ENCODE measurements around the gene ESYT2.
A peak's percentile ranks its signal among the peaks of the same experiment; 100 is the strongest.
"Not testable (repeated sequence)": the region's sequence is repeated elsewhere in the genome, so short reads cannot be mapped to it uniquely, and the experiment has no call there.

Gene ESYT2

DNA sequence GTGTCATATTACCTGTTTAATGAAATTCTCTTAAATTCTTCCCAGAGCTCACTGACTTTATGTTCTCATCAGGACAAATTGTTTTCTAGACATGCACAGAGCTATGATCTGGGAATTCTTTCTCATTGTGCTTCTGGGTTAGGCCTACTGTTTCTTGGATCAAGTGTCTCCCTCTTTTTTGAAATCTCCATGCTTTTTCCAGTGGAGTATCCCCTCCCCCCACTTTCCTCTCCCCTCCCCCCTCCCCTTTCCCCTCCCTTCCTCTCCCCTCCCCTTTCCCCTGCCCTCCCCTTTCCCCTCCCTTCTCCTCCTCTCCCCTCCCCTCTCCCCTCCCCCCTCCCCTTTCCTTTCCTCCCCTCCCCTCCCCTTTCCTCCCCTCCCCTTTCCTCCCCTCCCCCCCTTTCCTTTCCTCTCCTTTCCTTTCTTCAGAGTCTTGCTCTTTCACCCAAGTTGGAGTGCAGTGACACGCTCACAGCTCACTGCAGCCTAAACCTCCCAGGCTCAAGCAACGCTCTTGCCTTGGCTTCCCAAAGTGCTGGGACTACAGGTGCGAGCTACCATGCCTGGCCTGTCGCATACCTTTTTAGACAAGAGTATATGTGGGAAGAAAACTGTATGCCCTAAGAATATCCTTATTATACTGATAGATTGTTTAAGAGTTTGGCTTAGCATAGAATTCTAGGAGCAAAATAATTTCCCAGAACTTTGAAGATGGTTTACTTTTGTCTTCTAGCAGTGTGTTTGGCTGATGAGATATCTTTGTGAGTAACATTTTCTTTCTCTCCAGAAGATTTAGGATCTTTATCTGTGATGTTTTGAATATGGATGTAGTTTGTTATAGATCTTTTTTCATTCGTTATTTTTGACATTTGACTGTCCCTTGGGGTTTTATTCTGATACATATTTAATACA, 29.5 kb upstream of the ESYT2 start:
- DNase-seq (ENCODE audit: low read depth in 1 of 2, low spot score in 1 of 2): no peak

DNA sequence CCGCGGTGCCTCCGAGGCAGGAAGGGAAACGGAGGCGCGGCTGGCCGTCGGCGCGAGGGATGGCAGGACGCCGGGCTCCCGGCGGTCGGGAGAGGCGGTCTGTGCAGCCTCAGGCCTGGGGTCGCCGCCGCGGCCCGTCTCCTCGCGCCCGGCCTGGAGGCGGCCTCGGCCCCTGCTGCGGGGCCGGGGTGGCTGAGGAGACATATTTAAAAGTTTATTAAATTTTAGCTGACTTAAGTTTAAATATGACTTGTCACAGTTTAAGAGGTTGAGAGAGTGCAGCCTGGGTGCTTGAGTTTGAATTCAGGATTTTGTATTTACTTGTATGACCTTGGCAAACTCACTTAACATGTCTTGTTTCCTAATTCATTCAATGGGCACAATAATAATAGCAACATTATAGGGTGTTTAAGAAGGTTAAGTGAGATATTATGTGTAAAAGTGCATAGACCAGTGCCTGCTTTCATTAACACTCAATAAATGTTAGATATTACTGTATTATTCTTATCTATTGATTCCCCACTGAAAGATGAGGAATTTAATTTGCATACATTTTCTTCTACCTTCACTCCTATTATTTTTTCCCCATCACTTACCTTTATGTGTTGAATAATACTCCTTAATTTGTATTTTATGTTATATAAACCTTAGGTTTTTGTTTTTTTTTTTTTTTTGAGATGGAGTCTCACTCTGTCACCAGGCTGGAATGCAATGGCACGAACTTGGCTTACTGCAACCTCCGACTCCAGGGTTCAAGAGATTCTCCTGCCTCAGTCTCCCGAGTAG, 27.8 kb upstream of the ESYT2 start:
- DNase-seq (ENCODE audit: low read depth in 1 of 2, low spot score in 1 of 2): no peak

DNA sequence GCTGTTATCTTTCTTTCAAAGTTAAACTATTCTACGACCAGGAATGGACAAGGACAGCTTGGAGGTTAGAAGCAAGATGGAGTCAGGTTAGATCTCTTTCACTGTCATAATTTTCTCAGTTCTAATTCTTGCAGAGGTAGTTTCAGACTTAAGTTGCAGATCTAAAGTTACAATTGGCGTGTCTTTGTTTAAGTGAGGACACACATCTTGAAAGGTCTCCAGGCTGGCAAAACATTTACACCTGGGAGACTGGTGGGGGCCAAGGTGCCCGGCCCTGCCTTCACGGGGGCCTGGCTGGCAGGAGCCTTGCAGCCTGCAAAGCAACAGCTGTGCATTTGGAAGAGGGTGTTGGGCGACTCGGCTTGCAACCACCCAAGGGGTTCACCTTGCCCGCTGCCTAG, 25.4 kb upstream of the ESYT2 start:
- no peak for DNase-seq (ENCODE audit: low read depth in 1 of 2, low spot score in 1 of 2)

DNA sequence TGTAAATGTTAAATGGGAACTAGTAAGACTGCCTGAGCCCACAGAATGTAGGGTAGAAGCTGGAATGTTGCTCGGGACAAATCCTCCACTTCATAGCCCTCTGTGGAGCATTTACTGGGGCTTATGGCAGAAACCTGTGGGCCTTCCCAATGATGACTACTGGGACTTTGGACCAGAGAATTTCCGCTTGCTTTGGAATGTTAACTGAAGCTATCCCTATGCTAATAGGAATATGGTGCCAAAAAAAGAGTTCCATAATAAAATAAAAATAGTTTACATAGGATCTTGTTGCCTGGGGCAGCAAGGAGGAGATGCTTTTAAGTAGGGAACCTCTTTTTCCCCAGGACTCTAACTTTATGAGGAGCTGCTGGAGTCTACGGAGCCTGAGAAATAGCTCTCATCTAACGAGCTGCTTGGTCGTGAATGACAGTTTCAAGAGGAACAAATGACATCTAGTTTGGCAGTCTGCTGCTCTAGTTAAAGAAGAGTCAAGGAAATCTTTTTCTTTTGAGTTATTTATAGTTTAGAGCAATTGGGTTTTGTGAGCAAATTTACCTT, 21.3 kb upstream of the ESYT2 start:
- DNase-seq (ENCODE audit: low read depth in 1 of 2, low spot score in 1 of 2): no peak

DNA sequence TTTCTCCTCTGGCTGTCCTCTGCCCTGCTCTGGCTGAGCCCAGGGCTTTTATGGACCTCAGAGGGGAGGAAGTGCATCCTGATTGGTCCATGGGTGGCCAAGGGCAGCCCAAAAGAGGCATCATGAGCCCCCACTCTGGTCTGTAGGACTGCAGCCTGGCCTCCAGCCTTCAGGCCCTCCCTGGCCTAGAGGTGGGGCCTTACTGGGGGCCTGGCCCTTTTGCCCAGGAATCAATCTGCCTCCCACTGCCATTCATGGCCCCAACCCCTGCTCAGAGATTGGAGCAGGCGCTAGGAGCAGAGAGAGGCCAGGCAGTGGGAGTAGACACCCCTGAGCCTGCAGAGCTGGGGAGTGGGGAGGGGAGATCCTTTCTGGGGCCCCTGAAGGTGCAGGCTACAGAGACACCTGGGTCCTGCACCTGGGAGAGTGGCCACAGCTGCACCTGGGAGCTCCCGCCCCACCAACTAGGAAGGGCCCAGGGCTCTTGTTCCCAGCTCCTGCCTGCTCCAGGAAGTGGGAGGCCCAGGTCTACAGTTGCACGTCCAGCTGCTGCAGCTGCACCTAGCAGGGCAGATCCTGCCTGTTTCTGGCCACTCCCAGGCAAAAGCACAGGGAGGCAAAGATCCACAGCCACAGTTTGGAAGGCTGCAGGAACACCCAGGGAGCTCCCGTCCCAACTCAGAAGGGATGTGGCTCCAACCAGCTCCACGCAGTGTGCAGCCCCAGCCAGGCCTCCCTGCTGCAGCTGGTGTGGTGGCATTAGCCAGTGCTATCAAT, 20.6 kb upstream of the ESYT2 start:
- DNase-seq (ENCODE audit: low read depth in 1 of 2, low spot score in 1 of 2): no peak

DNA sequence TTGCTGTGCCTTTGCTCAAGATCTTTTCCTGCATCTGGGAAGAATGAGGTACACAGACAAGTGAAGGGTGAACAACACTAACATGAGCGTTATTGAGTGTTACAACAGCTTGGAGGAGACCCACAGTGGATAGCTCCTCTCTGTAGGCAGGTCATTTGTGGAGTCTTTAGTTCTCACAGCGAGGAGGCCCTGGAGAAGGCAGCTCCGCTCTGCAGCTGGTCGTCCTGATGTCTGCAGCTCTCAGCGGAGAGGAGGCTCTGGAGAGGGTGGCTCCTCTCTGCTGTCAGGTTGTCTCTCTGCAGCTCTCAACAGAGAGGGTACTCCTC, 20.1 kb upstream of the ESYT2 start:
- DNase-seq (ENCODE audit: low read depth in 1 of 2, low spot score in 1 of 2): no peak

DNA sequence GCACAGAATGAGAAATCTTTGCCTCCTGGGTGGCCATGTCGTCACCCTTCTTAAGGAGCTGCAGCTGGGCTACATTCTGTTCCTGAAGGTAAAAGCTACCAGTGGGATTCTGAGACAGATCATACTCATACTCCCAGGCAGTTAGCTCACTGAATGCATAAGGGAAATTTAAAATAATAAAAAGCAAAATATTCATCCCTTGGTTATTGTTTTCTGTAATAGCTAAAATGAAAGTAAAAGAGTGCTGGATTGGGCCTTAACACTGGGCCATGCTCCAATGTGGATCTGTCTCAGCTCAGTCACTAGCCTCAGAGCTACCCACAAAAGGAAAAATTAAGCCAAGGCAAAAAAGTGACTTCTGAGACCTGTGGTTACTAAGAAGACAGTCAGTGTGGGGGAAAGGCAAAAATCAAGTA, 18.1 kb upstream of the ESYT2 start:
- DNase-seq (ENCODE audit: low read depth in 1 of 2, low spot score in 1 of 2): no peak

DNA sequence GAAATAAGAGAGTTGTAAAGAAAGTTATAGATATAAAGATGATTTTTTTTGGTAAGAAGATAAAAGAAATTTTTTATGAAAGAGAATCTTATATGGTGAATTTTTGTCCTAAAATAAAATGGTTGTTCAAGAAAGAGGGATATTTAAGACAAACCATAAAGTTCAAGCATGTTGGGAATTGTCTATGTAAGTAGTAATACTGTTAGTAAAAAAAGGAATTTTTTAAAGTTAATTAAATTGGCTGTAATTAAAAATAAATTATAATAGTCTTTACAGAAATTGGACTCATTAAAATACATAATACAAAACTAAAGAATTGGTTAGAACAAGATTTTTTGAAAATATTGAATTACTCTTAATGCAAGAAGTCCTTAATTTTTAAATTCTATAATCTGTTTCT, 17.0 kb upstream of the ESYT2 start:
- no peak for DNase-seq (ENCODE audit: low read depth in 1 of 2, low spot score in 1 of 2)

DNA sequence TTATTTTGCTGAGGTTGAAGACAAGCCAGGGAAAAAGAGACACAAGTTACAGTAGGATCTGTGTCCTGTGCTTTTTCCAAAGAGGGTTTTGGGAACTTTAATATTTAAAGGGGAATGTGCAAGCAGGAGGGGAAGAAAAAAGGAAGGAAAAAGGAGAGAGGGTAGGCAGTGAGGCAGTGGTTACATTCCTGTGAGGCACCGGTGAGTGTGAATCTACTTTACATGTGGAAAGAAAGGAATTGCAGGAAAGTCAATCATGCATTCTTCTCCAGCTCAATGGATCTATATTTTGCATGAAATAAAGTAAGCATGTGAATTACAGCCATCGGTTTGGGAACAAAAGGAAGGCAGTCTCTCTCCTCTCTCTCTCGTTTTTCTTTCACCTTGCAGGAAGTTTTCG, 14.5 kb upstream of the ESYT2 start:
- DNase-seq (ENCODE audit: low read depth in 1 of 2, low spot score in 1 of 2): no peak

DNA sequence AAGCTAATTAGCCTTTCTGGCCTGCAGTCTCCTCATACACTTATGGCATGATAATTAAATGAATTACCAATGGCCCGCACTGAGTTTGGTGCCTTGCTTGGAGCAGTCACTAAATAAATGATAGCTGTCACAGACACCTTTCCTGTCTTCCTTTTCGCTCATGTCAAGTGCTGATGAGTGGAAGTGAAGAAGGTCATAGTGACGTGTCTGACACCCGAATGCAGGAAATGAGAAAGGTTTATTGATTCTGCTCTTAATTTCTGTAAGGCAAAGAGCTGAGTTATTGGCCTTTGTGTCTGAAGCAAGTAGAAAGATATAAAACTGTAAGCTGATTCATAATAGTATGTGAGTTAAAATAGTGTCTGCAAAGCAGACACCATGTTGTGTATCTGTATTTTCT, 13.2 kb upstream of the ESYT2 start:
- DNase-seq (ENCODE audit: low read depth in 1 of 2, low spot score in 1 of 2): no peak

DNA sequence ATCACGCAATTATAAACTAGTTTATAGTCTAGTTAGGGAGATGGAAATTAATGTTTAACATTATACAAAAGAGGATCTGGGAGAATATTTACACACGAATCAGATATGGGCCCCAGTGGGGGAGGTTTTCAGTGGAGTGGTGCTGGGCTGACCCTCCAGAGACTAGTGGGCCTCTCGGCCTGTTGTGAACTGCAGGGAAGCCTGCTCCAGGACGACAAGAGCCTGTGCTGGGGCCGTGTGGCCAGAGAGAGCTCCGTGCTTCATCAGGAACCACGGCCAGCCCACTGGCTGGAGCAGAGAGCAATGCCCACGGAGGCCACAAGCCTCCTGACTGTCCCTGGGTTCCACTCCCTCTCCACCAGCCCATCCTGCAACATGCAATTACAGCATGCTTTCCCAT, 11.3 kb upstream of the ESYT2 start:
- DNase-seq (ENCODE audit: low read depth in 1 of 2, low spot score in 1 of 2): no peak

DNA sequence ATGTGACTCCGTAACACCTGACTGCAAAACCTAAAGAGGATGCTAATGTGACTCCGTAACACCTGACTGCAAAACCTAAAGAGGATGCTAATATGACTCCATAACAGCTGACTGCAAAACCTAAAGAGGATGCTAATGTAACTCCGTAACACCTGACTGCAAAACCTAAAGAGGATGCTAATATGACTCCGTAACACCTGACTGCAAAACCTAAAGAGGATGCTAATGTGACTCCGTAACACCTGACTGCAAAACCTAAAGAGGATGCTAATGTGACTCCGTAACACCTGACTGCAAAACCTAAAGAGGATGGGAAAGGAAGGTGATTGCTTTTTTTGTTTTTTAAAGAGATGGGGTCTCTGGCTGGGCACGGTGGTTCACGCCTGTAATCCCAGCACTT, 9.9 kb upstream of the ESYT2 start:
- DNase-seq (ENCODE audit: low read depth in 1 of 2, low spot score in 1 of 2): not testable (repeated sequence)

DNA sequence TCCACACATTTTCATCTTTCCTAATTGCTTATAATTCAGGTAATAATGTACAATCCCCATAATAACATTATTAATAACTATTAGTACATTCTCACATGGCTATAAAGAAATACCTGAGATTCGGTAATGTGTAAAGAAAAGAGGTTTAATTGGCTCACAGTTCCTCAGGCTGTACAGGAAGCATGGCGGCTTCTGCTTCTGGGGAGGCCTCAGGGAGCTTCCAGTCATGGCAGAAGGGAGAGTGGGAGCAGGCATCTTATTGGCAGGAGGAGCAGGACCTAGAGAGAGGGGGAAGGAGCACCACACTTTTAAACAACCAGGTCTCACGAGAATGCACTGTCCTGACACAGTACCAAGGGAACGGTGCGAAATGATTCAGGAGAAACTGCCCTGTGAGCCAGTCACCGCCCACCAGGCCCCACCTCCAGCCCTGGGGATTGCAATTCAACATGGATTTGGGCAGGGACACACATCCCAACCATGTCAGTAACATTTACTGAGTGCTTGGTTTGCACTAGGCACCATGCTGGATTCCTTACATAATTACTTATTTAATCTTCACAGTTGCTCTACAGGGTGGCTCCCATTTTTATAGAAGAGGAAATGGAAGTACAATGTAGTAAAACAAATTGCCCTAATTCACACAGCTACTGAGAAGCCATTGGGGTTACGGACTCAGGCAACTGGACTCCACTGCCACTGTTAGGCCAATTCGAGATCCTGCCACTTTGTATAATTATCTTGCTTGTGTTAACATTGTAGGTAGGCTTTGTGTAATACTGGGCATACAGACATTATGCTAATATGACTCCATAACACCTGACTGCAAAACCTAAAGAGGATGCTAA, 8.7 kb upstream of the ESYT2 start:
- DNase-seq (ENCODE audit: low read depth in 1 of 2, low spot score in 1 of 2): no peak

DNA sequence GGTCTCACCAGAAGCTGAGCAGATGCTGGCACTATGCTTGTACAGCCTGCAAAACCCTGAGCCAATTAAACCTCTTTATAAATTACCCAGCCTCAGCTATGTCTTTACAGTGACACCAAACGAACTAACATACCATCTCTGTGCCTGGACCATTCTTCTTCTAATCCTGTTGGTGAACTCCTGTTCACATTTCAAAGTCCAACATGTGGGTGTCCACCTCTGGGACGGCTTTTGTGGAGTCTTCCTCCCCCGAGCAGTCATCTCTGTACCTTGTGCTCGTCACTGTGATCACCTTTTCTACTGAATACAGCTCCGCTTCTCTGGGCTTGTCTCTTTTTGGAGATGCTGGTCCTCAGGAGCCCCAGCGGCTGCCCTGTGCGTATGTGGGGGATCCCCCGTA, 7.4 kb upstream of the ESYT2 start:
- DNase-seq (ENCODE audit: low read depth in 1 of 2, low spot score in 1 of 2): no peak

DNA sequence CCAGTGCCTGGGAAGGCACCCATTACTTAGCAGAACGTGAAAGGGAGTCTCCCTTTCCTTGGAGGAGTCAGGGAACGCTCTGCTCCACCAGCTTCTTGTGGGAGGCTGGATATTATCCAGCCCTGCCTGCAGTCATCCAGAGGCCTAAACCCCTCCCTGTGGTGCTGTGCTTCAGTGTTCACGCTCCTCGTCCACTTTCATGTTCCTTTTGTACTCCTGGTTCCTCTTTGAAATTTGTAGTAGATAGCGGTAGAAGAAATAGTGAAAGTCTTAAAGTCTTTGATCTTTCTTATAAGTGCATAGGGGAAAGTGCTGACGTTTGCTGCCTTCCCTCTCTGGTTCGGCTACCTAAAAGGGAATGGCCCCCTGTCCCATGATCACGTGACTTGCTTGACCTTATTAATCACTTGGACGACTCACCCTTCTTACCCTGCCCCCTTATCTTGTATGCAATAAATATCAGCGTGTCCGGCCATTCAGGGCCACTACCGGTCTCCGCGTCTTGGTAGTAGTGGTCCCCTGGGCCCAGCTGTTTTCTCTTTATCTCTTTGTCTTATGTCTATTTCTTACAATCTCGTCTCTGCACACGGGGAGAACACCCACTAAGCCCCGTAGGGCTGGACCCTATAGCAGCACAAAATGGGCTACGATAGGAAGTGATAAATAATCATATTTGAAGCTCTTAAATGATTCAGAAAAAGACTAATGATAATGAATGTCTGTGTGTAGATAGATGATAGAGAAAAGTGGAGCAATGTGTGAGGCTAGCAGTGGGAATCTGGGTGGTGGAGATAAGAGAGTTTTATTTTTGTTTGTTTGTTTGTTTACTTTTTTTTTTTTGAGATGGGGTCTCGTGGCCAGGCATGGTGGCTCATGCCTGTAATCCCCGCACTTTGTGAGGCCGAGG, 5.8 kb upstream of the ESYT2 start:
- DNase-seq (ENCODE audit: low read depth in 1 of 2, low spot score in 1 of 2): no peak

DNA sequence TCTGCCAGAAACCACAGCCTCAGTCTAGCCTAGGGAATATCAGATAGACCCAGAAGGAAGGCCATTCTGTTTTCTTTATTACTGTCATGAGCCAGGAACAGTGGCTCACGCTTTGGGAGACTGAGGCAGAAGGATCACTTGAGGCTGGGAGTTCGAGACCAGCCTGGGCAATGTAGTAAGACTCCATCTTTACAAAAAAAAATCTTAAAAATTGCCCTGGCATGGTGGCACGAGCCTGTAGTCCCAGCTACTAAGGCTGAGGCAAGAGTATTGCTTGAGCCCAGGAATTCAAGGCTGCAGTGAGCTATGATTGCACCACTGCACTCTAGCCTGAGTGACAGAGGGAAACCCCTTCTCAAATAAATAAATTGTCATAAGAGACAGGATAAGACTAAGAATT, 3.7 kb upstream of the ESYT2 start:
- no peak for DNase-seq (ENCODE audit: low read depth in 1 of 2, low spot score in 1 of 2)

DNA sequence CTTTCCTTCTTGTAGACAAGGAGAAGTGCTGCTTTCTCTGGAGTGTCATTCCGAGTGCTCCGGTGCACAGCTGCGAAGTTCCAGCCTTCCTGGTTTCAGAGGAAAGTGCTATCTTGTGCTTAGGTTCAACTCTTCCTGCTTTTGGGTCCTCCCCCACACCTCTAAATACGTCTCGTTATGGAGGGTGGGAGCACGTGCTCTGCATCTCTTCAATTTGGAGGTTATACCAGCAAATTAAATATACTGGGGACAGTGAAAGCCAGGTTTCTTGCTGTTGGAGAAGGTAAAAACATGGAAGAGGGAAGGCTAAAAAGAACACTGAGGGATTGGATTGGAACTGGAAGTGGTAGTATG, 2.4 kb upstream of the ESYT2 start:
- no peak for DNase-seq (ENCODE audit: low read depth in 1 of 2, low spot score in 1 of 2)

DNA sequence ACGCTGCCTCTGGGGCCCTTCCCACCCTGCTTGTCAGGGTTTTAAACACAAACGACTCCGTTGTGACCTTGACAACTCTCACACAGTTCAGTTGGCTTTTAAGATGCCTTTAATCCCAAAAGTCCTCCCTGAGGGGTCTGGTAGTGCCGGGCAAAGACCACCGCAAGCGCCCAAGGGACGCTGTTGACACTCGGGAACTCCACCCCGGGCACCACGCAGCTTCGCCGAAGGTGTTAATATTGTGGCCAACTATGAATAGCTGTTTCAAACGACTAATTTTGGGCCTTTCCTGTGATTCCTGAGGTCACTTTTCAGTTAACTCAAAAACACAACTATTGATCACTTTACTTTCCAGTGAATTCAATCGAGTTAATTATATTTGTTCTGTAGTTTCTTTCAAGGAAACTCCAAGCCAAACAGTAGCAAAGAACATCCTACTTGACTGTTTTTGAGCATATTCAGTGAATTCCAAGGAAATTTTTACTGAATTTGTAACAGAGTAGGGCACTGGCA, 958 bp upstream of the ESYT2 start:
- DNase-seq (ENCODE audit: low read depth in 1 of 2, low spot score in 1 of 2): no peak

DNA sequence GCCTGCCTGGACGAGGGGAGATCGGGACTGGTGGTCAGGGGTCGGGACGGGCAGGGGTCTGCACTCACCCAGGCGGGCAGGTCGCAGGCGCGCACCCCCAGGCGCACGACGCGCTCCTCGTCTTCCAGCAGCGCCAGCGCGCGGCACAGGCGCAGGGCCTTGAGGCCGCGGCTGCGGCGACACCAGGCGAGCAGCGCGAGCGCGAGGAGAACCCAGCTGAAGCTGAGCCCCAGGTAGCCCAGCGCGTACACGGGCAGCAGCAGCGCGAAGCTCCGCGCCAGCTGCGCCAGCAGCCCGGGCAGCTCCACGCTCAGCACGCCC, 328 bp downstream of the ESYT2 start:
- DNase-seq (ENCODE audit: low read depth in 1 of 2, low spot score in 1 of 2): peak in 1 of 2 donors; percentile 36
